ENCODE measurements around the gene MIA3. TPM values are rescaled to one million over a fixed set of nuclear protein-coding genes. Genes with fewer than 3 reads are reported as not detected.

MIA3 gene
- total and polyA plus RNA-seq, 9 of the 15 experiments (the other 6 are each of a cell fraction or from before 2014, with no cell fraction given) = 21.6 to 89.4 (median 40.8) TPM

DNA sequence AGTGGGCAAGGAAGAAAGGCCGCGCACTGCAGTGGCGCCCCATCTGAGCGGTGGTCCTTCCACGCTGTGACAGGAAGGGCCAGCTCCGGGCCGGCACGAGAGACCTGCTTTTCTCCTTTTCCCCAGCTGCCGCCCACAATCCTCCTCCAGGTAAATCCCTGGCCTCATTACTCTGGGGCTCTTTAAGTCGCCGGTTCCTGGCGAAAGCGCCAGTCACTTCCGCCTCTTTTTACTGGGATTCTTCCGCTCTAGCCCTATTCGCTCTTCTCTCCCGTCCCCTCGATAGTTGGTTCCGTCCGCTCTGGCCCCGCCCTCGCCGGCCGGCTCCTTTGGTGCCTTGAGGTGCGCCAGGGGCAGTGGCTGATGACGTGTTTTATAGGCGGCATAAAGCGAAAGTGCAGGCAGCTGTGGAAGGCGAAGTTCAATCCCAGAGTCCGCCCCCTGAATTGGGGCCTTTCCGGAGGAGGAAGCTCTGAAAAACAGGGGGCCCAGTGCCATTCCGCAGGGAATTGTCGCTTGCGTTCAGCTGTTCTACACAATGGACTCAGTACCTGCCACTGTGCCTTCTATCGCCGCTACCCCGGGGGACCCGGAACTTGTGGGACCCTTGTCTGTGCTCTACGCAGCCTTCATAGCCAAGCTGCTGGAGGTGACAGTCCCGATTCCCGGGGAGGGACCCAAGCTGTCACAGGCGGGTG lies 26.2 kb downstream of the MIA3 start (continued):
- TF ChIP-seq, protein P1, sequence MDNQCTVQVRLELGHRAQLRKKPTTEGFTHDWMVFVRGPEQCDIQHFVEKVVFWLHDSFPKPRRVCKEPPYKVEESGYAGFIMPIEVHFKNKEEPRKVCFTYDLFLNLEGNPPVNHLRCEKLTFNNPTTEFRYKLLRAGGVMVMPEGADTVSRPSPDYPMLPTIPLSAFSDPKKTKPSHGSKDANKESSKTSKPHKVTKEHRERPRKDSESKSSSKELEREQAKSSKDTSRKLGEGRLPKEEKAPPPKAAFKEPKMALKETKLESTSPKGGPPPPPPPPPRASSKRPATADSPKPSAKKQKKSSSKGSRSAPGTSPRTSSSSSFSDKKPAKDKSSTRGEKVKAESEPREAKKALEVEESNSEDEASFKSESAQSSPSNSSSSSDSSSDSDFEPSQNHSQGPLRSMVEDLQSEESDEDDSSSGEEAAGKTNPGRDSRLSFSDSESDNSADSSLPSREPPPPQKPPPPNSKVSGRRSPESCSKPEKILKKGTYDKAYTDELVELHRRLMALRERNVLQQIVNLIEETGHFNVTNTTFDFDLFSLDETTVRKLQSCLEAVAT (IDR thresholded peaks at IDR 0.05) = peak; percentile 37 to 89; a peak in 3 of 4 replicates
- no peak for TF ChIP-seq HNRNPH1 (optimal IDR thresholded peaks at IDR 0.05; ENCODE audit: low read depth, low read length)
- no peak for TF ChIP-seq ZNF444 (CRISPR knock-in tag; IDR thresholded peaks at IDR 0.05)
- TF ChIP-seq PTBP1 (IDR thresholded peaks at IDR 0.05; ENCODE audit: low read depth, low read length) = no peak
- TF ChIP-seq, protein P2, sequence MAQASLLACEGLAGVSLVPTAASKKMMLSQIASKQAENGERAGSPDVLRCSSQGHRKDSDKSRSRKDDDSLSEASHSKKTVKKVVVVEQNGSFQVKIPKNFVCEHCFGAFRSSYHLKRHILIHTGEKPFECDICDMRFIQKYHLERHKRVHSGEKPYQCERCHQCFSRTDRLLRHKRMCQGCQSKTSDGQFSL (CRISPR knock-in tag; IDR thresholded peaks at IDR 0.05) = 0 out of 2 replicates have a peak, but pooled peaks have one; percentile 50
- TF ChIP-seq, protein P2 (tag; IDR thresholded peaks at IDR 0.05) = no peak
- TF ChIP-seq ZNF76 (CRISPR knock-in tag; IDR thresholded peaks at IDR 0.05; ENCODE audit: borderline replicate concordance) = peak; percentile 65; the same call in 1 of the 2 replicates
- TF ChIP-seq, protein P3, sequence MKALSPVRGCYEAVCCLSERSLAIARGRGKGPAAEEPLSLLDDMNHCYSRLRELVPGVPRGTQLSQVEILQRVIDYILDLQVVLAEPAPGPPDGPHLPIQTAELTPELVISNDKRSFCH (CRISPR knock-in tag; IDR thresholded peaks at IDR 0.05) = no peak
- TF ChIP-seq, protein P3 (tag; IDR thresholded peaks at IDR 0.05) = 0 out of 2 replicates have a peak, but pooled peaks have one; percentile 62
- peak; percentile 99 for TF ChIP-seq CREM (IDR thresholded peaks at IDR 0.05; ENCODE audit: low read depth)
- no peak for TF ChIP-seq ZZZ3 (IDR thresholded peaks at IDR 0.05)
- peak; percentile 88 for TF ChIP-seq SAP30 (IDR thresholded peaks at IDR 0.05; ENCODE audit: borderline replicate concordance, insufficient read depth, low read depth, low read length, poor library complexity, severe bottlenecking)
- no peak for TF ChIP-seq MTF1 (CRISPR knock-in tag; IDR thresholded peaks at IDR 0.05; ENCODE audit: borderline replicate concordance)
- TF ChIP-seq JUNB (CRISPR knock-in tag; conservative IDR thresholded peaks at IDR 0.05) = no peak
- TF ChIP-seq PCBP2 (IDR thresholded peaks at IDR 0.05; ENCODE audit: low read depth, low read length, poor library complexity, severe bottlenecking) = no peak
- TF ChIP-seq MCM3 (IDR thresholded peaks at IDR 0.05) = no peak
- TF ChIP-seq, protein P4, sequence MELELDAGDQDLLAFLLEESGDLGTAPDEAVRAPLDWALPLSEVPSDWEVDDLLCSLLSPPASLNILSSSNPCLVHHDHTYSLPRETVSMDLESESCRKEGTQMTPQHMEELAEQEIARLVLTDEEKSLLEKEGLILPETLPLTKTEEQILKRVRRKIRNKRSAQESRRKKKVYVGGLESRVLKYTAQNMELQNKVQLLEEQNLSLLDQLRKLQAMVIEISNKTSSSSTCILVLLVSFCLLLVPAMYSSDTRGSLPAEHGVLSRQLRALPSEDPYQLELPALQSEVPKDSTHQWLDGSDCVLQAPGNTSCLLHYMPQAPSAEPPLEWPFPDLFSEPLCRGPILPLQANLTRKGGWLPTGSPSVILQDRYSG (tag; conservative IDR thresholded peaks at IDR 0.05; ENCODE audit: low read depth) = 0 out of 2 replicates have a peak, but pooled peaks have one; percentile 55
- TF ChIP-seq MCM5 (IDR thresholded peaks at IDR 0.05; ENCODE audit: low read depth) = no peak
- TF ChIP-seq SLC30A9 (CRISPR knock-in tag; IDR thresholded peaks at IDR 0.05) = no peak
- TF ChIP-seq GATAD2B (IDR thresholded peaks at IDR 0.05; ENCODE audit: borderline replicate concordance) = peak; percentile 29
- TF ChIP-seq, protein P5, sequence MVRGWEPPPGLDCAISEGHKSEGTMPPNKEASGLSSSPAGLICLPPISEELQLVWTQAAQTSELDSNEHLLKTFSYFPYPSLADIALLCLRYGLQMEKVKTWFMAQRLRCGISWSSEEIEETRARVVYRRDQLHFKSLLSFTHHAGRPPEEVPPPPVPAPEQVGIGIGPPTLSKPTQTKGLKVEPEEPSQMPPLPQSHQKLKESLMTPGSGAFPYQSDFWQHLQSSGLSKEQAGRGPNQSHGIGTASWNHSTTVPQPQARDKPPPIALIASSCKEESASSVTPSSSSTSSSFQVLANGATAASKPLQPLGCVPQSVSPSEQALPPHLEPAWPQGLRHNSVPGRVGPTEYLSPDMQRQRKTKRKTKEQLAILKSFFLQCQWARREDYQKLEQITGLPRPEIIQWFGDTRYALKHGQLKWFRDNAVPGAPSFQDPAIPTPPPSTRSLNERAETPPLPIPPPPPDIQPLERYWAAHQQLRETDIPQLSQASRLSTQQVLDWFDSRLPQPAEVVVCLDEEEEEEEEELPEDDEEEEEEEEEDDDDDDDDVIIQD (CRISPR knock-in tag; IDR thresholded peaks at IDR 0.05) = no peak
- no peak for TF ChIP-seq HDAC2 (IDR thresholded peaks at IDR 0.05)
- no peak for TF ChIP-seq ZNF274 (IDR thresholded peaks at IDR 0.05; ENCODE audit: borderline replicate concordance, low read depth, low read length)
- no peak for TF ChIP-seq PURB (CRISPR knock-in tag; IDR thresholded peaks at IDR 0.05; ENCODE audit: low read depth)
